Fibroblast of gingiva (primary cell): ENCODE data around the gene RNF145.
A peak's percentile ranks its signal among the peaks of the same experiment; 100 is the strongest.

Source experiments
- DNase-seq: peaks from one replicate; pipeline ENCODE4 v3.0.0-alpha.2; 2011; ENCODE audit warnings: low read depth

Gene RNF145

GRCh38 chr5:159217236-159217635 lies 7.9 kb upstream of the RNF145 start:
- no peak for DNase-seq

GRCh38 chr5:159216454-159216853 lies 7.1 kb upstream of the RNF145 start:
- no peak for DNase-seq

DNA sequence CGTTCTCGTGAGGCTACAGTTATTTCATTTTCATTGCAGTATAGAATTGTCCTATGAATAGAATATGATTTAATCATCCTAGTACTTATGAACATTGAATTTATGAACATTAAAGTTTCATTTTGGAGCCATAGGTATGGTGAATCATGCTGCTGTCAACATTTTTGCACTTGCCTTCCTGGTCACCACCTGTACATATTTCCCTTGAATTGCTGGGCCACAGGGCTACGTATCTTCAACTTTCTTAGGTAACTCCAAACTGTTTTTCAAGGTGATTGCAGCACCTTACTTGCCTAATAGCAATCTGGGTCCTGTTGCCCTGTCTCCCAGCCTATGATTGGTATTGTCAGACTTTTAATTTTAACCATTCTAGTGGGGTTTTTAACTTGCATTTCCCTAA lies 6.5 kb upstream of the RNF145 start:
- no peak for DNase-seq

DNA sequence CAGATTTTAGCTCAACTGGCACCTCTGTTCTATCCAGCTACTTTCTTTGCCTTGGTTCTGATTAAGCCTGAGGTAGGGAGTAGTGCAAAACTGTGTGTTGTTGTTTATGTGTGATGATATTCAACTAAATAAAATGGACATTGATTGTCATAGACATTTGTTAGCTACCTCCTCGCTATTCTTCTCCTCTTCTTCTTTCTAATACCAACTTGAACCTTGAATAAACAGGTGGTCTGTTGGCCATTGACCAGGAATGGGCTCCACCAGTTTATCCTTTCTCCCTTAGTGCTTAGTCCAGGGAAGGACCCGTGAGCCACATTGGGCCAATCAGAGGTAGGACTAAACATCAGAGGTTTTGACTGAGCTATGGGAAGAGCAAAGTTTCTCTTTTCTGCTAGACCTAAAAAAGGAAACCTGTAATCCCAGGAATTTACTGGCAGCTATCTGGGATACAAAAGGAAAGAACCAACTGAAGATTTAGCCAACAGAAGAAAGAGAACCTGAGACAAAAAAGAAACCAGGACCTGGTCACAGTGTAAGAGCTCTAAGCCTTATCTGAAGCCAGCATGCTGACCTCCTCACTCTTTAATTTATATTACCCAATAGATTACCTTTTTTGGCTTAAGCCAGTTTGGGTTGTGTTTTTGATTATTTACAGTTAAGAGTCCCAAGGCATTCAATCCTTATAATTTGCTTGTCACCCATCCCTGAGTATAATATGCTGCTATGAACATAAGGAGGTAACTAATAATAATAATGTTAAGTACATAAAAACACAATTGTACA lies 5.3 kb upstream of the RNF145 start:
- no peak for DNase-seq

DNA sequence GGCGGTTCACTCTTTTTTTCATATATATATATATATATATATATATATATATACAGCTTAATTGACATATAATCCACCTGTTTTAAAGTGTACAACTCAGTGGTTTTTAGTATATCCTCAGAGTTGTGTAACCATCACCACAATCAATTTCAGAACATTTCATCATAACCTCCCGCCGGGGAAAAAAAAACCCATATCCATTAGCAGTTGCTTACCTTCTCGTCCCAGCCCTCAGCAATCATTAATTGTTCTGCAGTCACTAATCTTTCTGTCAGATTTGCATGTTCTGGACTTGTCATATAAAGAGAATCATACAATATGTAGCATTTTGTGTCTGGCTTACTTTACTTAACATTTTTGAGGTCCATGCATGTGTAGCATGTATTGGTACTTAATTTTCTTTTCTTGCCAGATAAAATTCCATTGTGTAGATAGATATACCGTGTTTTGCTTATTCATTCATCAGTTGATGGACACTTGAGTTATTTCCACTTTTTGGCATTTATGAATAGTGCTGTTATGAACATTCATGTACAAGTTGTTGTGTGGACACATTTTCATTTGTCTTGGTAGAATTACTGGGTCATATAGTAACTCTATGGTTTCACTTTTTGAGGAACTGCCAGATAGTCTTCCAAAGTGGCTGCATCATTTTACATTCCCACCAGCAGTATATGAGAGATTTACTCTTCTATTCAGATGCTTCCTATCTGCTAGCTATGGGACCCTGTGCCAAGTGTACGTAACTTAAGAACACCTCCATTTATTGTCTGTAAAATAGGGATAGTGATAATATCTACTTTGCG lies 3.5 kb upstream of the RNF145 start:
- no peak for DNase-seq

DNA sequence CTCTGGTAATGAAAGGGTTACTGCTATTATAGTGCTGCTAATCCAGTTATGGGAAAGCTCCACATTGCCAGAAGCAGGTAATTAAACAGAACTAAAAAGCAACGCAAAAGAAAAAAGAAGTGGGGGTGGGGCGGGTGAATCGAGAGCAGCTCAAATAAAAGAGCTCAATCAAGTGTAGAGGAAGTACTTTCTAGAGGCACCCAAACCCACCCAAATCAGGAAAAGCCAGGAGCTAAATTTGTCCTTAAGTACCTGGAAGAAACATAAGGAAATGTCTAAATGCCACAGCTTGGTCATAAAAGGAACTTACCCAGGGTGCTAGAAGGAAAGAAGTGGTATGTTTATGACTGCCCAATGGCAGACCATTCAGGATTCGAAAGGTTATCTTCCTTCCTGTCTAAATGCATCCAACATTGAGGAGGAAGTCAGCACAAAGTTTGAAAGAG lies 2.4 kb upstream of the RNF145 start:
- no peak for DNase-seq

DNA sequence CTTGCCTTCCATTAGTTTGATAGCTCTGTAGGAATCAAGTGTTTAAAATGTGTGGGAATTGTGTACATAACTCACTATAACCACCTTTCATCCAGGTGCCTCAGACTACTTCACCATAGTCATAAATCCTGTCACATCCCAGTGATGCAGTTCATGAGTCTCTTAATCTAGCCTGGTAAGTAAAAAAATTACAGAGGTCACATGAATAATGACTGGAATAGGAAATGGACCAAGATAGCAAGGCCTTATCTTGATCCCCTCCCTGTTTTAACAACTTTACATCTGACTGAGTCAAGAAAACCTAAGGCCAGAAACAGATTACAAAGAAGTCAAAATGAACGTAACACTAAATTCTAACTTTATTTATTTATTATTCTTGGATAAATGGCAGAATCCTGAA lies 1.5 kb upstream of the RNF145 start:
- no peak for DNase-seq

DNA sequence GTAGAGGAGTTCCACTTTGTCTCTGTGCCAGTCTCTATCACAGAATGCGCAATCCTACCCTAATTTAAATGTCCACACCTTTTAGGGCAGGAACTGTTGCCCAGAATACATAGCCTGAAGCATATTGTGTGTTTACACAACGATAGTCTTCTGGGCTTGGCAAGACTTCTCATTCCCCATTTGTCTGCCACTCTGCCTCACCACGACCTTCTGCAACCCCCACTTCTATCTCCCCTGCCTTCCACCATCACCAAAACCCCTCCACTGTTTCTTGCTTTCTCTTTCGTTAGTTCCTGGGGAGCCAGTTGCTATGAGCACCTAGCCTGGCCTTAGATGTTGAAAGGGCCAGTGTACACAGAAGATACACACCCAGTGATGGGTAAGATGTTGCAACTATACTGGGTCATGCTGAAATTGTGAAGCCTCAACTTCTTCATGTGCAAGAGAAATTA lies 883 bp upstream of the RNF145 start:
- DNase-seq = no peak

DNA sequence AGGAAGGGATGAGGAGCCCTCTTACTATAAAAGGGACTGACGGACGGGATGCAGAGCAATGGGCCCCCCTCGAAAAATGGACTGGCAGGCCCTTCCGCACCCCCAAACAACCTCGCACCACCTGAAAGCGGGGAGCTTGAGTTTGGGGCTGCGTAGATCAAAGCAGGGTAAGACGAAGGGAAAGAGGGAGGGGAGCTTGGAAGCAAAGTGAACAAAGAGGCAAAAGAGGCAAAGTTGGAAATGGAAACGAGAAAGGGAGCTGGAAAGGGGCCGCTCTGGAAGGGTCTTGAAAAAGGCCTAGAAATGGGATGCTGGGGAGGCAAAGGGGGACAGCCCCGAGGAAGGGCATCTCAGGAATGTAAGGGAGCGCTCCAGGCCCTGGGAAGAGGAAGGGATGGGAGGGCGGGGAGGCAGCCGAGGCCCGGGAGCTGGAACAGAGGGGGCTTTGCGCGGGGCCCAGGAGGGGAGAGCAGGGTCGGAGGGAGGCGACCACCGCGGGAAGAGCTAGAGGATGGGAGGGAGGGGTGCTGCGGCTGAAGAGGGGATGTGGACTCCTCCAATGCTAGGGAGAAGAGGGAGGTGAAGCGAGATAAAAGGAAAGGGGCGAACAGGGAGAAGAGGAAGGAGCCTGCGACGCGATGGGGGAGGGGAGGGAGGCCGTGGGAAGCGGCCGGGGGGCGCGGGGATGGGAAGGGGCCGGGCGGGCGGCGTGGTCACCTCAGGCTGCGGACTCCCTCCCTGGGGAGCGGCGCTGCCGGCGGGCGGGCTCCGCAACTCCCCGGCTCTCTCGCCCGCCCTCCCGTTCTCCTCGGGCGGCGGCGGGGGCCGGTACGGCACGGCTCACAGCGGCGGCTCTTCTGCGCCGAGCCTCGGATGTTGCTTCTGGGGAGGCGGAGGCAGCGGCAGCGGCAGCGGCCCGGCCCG lies 577 bp downstream of the RNF145 start:
- peak; percentile 23 for DNase-seq

GRCh38 chr5:159207686-159208513 lies 1.5 kb downstream of the RNF145 start:
- DNase-seq = peak; percentile 66

DNA sequence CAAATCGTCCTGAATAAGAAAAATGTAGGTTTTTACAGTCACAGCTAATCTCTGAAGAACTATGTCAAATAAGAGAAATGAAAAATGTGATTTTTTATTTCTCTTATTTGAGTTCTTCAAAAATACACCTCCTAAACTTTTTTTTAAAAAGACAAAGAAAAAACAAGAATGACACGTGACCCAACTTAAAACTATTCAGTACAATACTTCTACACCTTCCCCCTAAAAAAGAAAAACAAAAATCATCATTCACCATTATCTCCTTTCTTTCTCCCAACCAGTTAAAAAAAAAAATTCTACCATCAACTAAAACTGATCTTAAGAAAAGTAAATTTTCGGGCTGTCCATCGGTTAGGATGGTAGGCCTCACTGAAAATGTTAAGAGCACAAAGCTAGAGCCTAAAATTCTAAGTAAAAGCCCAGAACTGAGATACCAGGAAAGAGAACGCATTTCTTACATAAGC lies 2.1 kb downstream of the RNF145 start:
- DNase-seq = no peak

GRCh38 chr5:159206818-159207217 lies 2.5 kb downstream of the RNF145 start:
- DNase-seq = no peak

DNA sequence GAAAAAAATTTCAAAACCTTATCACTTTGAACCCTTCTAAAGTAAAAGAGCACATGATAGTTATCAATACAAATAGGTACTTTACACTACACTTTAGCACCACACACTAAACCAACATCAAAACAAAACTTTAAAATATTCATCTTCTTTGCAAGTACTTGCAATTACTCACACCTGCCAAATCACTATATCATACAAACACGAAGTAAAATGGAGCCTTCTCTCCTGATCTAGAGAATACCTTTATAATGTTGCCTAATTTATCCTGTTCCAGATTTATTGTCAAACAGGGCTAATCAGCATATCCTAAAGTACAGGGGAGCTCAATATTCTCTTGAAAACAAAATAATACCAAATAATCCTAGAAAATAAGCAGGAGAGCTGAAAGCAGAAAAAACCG lies 3.0 kb downstream of the RNF145 start:
- no peak for DNase-seq

DNA sequence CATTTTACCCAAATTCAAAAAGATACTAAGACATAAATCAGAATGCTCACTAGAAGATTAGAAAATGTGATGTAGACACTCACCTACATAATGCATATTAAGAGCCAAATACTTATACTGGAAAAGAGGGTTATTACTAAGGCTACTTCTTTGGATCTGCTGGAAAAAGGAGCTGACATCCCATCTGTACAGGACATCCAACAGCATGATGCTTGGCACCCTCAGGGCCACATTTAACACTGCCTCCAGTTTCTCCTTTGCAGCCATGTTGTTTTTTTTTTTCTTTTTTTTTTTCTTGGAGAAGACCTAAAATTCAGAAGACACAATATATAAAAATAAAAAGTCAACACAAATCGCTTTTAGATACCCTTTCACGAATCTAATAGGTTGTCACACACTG lies 6.0 kb downstream of the RNF145 start:
- DNase-seq = no peak

DNA sequence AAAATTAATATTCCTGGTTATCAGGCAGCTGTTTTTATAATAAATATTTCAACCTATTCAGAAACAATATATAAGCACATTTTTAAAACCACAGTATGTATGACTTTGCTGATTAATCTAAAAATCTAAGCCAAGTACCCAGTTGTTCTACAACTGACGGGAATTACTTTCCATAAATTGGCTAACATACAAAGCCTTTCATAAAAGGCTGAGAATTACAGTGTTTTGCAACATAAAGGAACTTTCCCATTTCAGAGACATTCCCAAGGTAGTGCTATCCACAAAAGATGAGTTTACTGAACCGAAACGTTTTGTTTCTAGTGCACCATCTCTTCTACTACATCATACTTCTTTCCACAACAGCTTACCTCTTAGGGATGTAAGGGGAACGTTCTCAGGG lies 7.2 kb downstream of the RNF145 start:
- no peak for DNase-seq

DNA sequence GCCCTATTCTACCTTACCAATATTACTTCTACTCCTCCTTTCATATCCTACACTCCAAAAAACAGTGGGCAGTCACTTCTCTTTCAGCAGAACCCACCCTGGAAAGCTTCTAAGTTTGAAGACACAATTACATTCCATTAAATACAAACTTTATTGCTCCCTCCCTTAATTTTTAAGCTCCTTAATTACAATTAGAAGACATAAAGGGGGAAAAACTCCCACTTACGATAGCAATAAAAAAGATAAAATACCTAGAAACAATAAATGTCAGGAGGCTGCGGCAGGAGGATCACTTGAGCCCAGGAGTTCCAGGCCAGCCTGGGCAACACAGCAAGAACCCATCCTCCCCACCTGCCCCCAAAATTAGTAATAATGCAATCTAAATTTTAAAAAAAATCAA lies 9.6 kb downstream of the RNF145 start:
- no peak for DNase-seq

DNA sequence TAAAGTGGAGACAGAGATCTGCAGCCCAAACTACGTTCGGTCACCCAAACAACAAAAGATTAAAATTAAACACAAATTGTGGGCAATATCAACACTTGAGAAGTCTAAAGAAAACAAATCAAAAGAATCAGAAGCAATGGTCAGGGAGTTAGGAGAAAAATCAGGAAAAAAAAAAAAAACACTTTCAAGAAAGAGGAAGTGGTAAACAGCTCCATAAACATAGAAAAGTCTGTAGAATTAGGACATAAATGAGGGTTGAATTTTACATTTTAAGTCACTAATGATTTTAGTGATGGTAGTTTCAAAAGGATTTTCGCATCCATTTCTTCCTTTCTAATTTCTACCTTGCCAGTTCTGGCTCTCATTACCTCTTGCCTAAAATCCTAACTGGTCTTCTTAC lies 10.1 kb downstream of the RNF145 start:
- DNase-seq = no peak

- DNase-seq = no peak
These were observed 11.0 kb downstream of the RNF145 start for GRCh38 chr5:159198063-159199036.

DNA sequence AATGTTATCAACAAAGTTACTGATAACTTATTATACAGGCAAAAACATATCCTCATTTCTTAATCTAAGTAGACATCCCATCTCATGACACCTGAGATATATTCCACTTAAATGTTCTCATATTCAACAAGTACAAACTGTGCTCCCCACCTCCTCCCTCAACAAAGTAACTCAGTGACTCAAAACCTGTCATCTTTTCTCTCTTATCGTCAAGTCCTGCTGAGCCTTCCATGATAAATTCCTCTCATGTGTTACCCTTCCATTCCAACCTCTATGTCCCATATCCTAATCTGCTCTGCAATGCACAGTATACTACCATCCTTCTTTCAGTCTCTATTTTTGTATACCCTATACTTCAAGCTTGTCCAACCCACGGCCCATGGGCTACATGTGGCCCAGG lies 13.6 kb downstream of the RNF145 start:
- DNase-seq = no peak

DNA sequence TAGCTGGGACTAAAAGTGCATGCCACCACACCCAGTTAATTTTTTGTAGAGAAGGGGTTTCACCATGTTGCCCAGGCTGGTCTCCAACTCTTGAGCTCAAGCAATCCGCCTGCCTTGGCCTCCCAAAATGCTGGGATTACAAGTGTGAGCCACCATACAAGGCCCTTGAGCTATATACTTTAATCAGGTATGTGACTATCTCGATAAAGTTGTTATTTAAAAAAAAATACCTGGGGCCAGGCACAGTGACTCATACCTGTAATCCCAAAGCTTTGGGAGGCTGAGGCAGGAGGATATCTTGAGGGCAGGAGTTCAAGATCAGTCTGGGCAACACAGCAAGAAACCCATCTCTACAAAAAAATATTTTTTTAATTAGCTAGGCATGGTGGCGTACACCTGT lies 19.2 kb downstream of the RNF145 start:
- DNase-seq = no peak
